ENCODE measurements around the gene ZFPL1. TPM values are rescaled to one million over a fixed set of nuclear protein-coding genes. Genes with fewer than 3 reads are reported as not detected.

ZFPL1 gene
- total RNA-seq, 1 donor from 2014 or later, result 37.9 TPM

DNA sequence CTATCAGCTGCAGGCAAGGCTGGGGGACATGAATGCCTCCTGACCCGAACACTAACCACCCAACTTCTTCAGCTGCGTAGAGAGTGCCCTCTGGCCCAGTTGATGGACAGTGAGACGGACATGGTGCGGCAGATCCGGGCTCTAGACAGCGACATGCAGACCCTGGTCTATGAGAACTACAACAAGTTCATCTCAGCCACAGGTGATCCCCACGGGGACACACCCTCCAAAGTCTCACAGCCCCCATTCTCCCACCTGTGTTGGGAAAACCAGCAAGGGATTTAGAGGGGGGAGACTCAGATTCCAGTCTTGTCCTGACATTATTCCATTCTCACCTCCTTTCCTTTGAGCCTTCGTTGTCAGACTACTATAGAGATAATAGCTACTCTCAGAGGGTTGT is 12.9 kb downstream of the ZFPL1 start:
- Histone ChIP-seq H3K36me3 (ENCODE audit: insufficient read depth, low read length) (no peaks in the 10 kb centered on the region), H2AFZ (ENCODE audit: low read depth, low read length) (no peak overlapping the region), H3K4me3 (ENCODE audit: insufficient read depth, low read depth, low read length) (peak overlapping the region; percentile 61), H4K20me1 (ENCODE audit: insufficient read depth, low read length) (peaks cover 25% of the 10 kb centered on the region), H3K9me3 (ENCODE audit: insufficient read depth, low read depth, low read length) (no peaks in the 10 kb centered on the region), H3K27ac (ENCODE audit: low read depth, low read length) (no peak overlapping the region), H3K9ac (ENCODE audit: low read length) (peak overlapping the region; percentile 89), H3K79me2 (ENCODE audit: insufficient read depth, low read length) (peaks cover 32% of the 10 kb centered on the region), H3K27me3 (ENCODE audit: insufficient read depth, low read length) (no peaks in the 10 kb centered on the region), H3K4me1 (ENCODE audit: insufficient read depth, low read length) (peaks cover 8% of the 10 kb centered on the region), H3K4me2 (ENCODE audit: low read length) (peak overlapping the region; percentile 79)
- H3K27me3 Mint-ChIP-seq (ENCODE audit: low read depth, unreplicated experiment), result no peaks in the 10 kb centered on the region
- DNase-seq (ENCODE audit: low read depth) (no peak), FAIRE-seq (no peak)
- peak overlapping the region; percentile 93 for H3K4me3 Mint-ChIP-seq (ENCODE audit: unreplicated experiment)
- TF ChIP-seq EZH2 (IDR thresholded peaks at IDR 0.05; ENCODE audit: insufficient read depth, low read length) (no peak), CTCF (IDR thresholded peaks at IDR 0.05; ENCODE audit: insufficient read depth, low read depth, low read length) (no peak)
- no peak overlapping the region for H3K27ac Mint-ChIP-seq (ENCODE audit: unreplicated experiment)
- peaks cover 2% of the 10 kb centered on the region for H3K36me3 Mint-ChIP-seq (ENCODE audit: low read depth, unreplicated experiment)
- H3K9me3 Mint-ChIP-seq (ENCODE audit: unreplicated experiment), result no peaks in the 10 kb centered on the region
- H3K4me1 Mint-ChIP-seq (ENCODE audit: low read depth, unreplicated experiment), result peaks cover 7% of the 10 kb centered on the region

DNA sequence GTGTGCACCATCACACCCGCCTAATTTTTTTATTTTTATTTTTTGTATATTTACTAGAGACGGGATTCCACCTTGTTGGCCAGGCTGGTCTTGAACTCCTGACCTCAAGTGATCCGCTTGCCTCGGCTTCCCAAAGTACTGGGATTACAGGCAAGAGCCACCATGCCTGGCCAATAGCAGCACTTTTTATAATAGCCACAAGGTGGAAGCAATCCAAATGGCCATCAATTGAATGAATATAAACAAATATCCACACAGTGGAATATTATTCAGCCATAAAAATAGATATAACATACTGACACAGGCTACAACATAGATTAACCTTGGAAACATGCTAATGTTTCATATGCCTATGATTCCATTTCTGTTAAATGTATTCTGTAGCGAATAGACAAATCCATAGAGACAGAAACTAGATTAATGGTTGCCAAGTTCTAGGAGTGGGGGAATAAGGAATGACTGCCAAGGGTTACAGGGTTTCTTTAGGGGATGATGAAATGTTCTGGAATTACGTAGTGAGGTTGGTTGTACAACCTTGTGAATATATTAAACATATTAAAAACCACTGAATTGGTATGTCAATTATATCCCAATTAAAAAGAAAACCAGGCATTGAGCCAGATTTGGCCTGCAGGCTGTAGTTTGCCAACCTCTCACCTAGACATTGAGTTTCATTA is 16.8 kb downstream of the ZFPL1 start:
- peaks cover 48% of the 10 kb centered on the region for H3K79me2 ChIP-seq (ENCODE audit: insufficient read depth, low read length)
- H3K4me3 Mint-ChIP-seq (ENCODE audit: unreplicated experiment), result no peak overlapping the region
- DNase-seq (ENCODE audit: low read depth), result no peak
- FAIRE-seq, result no peak
- H3K9ac ChIP-seq (ENCODE audit: low read length), result no peak overlapping the region
- no peak for TF ChIP-seq EZH2 (IDR thresholded peaks at IDR 0.05; ENCODE audit: insufficient read depth, low read length)
- no peak for TF ChIP-seq CTCF (IDR thresholded peaks at IDR 0.05; ENCODE audit: insufficient read depth, low read depth, low read length)
- no peaks in the 10 kb centered on the region for H3K9me3 ChIP-seq (ENCODE audit: insufficient read depth, low read depth, low read length)
- no peaks in the 10 kb centered on the region for H3K36me3 Mint-ChIP-seq (ENCODE audit: low read depth, unreplicated experiment)
- H3K4me1 ChIP-seq (ENCODE audit: insufficient read depth, low read length), result peaks cover 16% of the 10 kb centered on the region
- H3K4me2 ChIP-seq (ENCODE audit: low read length), result no peak overlapping the region
- no peaks in the 10 kb centered on the region for H3K27me3 ChIP-seq (ENCODE audit: insufficient read depth, low read length)
- no peaks in the 10 kb centered on the region for H3K27me3 Mint-ChIP-seq (ENCODE audit: low read depth, unreplicated experiment)
- no peaks in the 10 kb centered on the region for H3K36me3 ChIP-seq (ENCODE audit: insufficient read depth, low read length)
- H3K27ac Mint-ChIP-seq (ENCODE audit: unreplicated experiment), result no peak overlapping the region
- H4K20me1 ChIP-seq (ENCODE audit: insufficient read depth, low read length), result peaks cover 55% of the 10 kb centered on the region
- no peak overlapping the region for H3K4me3 ChIP-seq (ENCODE audit: insufficient read depth, low read depth, low read length)
- H3K9me3 Mint-ChIP-seq (ENCODE audit: unreplicated experiment), result no peaks in the 10 kb centered on the region
- H2AFZ ChIP-seq (ENCODE audit: low read depth, low read length), result no peak overlapping the region
- H3K4me1 Mint-ChIP-seq (ENCODE audit: low read depth, unreplicated experiment), result peaks cover 13% of the 10 kb centered on the region
- no peak overlapping the region for H3K27ac ChIP-seq (ENCODE audit: low read depth, low read length)

All from astrocyte (in vitro differentiated cells and primary cell).